GM12878 (cell line): Measurements from ENCODE around the gene DIP2A. TPM values are rescaled to one million over a fixed set of nuclear protein-coding genes. Genes with fewer than 3 reads are reported as not detected.

Source experiments
- ASH2L ChIP-seq: fragments of 300-600, 200-600 bp; sonication (generic); IDR thresholded peaks from 2 replicates; pipeline ENCODE4 v1.6.1; 2017; ENCODE audit warnings: low read depth, mild to moderate bottlenecking, borderline replicate concordance
- BCL11A ChIP-seq: IDR thresholded peaks from 2 replicates; pipeline ENCODE4 v1.6.1; 2011; ENCODE audit warnings: low read depth, low read length
- BMI1 ChIP-seq: fragments of 450-650 bp; IDR thresholded peaks from 2 replicates; pipeline ENCODE4 v1.6.1; 2016; ENCODE audit warnings: mild to moderate bottlenecking, moderate library complexity, borderline replicate concordance
- DPF2 ChIP-seq: fragments of 450-650 bp; IDR thresholded peaks from 2 replicates; pipeline ENCODE4 v1.6.1; 2017; ENCODE audit warnings: mild to moderate bottlenecking
- EP300 ChIP-seq, 2 experiments: fragments of 150-350 bp in 1 of 2; IDR thresholded peaks; 2 replicates each; pipeline ENCODE4 v1.6.1; 2011 to 2012; ENCODE audit warnings: low read depth in 2 of 2, low read length in 2 of 2, borderline replicate concordance in 1 of 2, improper control_type of control experiment in 1 of 2, inconsistent platforms in 1 of 2; ENCODE audit not compliant: control insufficient read depth in 1 of 2
- ESRRA ChIP-seq: IDR thresholded peaks from 2 replicates; pipeline ENCODE4 v1.6.1; 2012; ENCODE audit warnings: mild to moderate bottlenecking, low read length, improper control_type of control experiment
- HDAC2 ChIP-seq: fragments of 200-600 bp; sonication (generic); IDR thresholded peaks from 2 replicates; pipeline ENCODE4 v1.6.1; 2017
- HDAC6 ChIP-seq: fragments of 200-600 bp; sonication (generic); IDR thresholded peaks from one replicate; pipeline ENCODE4 v1.8.0; 2017; ENCODE audit warnings: antibody characterized with exemption; ENCODE audit not compliant: unreplicated experiment
- HDGF ChIP-seq: fragments of 450-650 bp; IDR thresholded peaks from 2 replicates; pipeline ENCODE4 v1.6.1; 2016; ENCODE audit warnings: antibody characterized with exemption
- IKZF2 ChIP-seq, 2 experiments: fragments of 450-650 bp; IDR thresholded peaks; 2 replicates each; pipeline ENCODE4 v1.6.1; 2017; ENCODE audit warnings: mild to moderate bottlenecking in 2 of 2, moderate library complexity in 2 of 2
- JUNB ChIP-seq: IDR thresholded peaks from 2 replicates; pipeline ENCODE4 v1.6.1; 2016; ENCODE audit warnings: antibody characterized with exemption, mild to moderate bottlenecking
- KLF5 ChIP-seq: fragments of 450-650 bp; IDR thresholded peaks from 2 replicates; pipeline ENCODE4 v1.6.1; 2014; ENCODE audit warnings: mild to moderate bottlenecking; ENCODE audit not compliant: partially characterized antibody
- MEF2B ChIP-seq: fragments of 450-650 bp; IDR thresholded peaks from 2 replicates; pipeline ENCODE4 v1.6.1; 2018; ENCODE audit warnings: mild to moderate bottlenecking, moderate library complexity; ENCODE audit not compliant: partially characterized antibody, poor library complexity, severe bottlenecking
- NFYA ChIP-seq: IDR thresholded peaks from 2 replicates; pipeline ENCODE4 v1.6.1; 2011; ENCODE audit warnings: low read depth, mild to moderate bottlenecking, low read length, improper control_type of control experiment, borderline replicate concordance
- NR2F1 ChIP-seq: fragments of 450-650 bp; conservative IDR thresholded peaks from 2 replicates; pipeline ENCODE4 v1.6.1; 2017; ENCODE audit warnings: mild to moderate bottlenecking
- PAX5 ChIP-seq: IDR thresholded peaks from 2 replicates; pipeline ENCODE4 v1.6.1; 2011; ENCODE audit warnings: low read depth, low read length, borderline replicate concordance
- POLR2A ChIP-seq: IDR thresholded peaks from 2 replicates; pipeline ENCODE4 v1.6.1; 2011; ENCODE audit warnings: low read depth, mild to moderate bottlenecking, low read length
- POU2F2 ChIP-seq: IDR thresholded peaks from 3 replicates; pipeline ENCODE4 v1.6.1; 2011; ENCODE audit warnings: low read depth, mild to moderate bottlenecking, low read length, borderline replicate concordance
- RAD21 ChIP-seq: IDR thresholded peaks from 2 replicates; pipeline ENCODE4 v1.6.1; 2011; ENCODE audit warnings: mild to moderate bottlenecking, low read depth, low read length, moderate library complexity; ENCODE audit not compliant: insufficient read depth
- RCOR1 ChIP-seq: conservative IDR thresholded peaks from 2 replicates; pipeline ENCODE4 v1.6.1; 2012; ENCODE audit warnings: low read depth, low read length, improper control_type of control experiment
- RUNX3 ChIP-seq: IDR thresholded peaks from 2 replicates; pipeline ENCODE4 v1.6.1; 2012; ENCODE audit warnings: low read length, inconsistent platforms
- SPI1 ChIP-seq: IDR thresholded peaks from 2 replicates; pipeline ENCODE4 v1.6.1; 2011; ENCODE audit warnings: low read depth, mild to moderate bottlenecking, low read length, moderate library complexity, borderline replicate concordance; ENCODE audit not compliant: insufficient read depth
- SREBF1 ChIP-seq: IDR thresholded peaks from 2 replicates; pipeline ENCODE4 v1.6.1; 2012; ENCODE audit warnings: mild to moderate bottlenecking, low read length
- TBL1XR1 ChIP-seq: IDR thresholded peaks from 2 replicates; pipeline ENCODE4 v1.6.1; 2012; ENCODE audit warnings: low read depth, low read length, improper control_type of control experiment
- TCF3 ChIP-seq: IDR thresholded peaks from 2 replicates; pipeline ENCODE4 v1.6.1; 2012; ENCODE audit warnings: low read depth, mild to moderate bottlenecking, low read length, borderline replicate concordance; ENCODE audit not compliant: insufficient read depth
- YY1 ChIP-seq: IDR thresholded peaks from 2 replicates; pipeline ENCODE4 v1.6.1; 2011; ENCODE audit warnings: low read depth, mild to moderate bottlenecking, low read length
- polyA plus RNA-seq, 11 experiments: library from polyadenylated mRNA; depleted of rRNA in 4 of 11; unstranded in 6 of 11; stranded (reverse) in 5 of 11; fragments of >200 nt; fragmentation: Nextera tagmentation in 4 of 11; fragmentation: Illumina TruSeq in 1 of 11; extraction: Ambion mirVana in 4 of 11; extraction: Trizol in 1 of 11; gene quantifications; 1 replicate in 1 of 11; 2 replicates in 10 of 11; pipeline versions ENCODE4 v1.2.1 to v1.2.3, GENCODE V29; 2011 to 2016; ENCODE audit warnings: inconsistent platforms in 2 of 11, missing spikeins in 2 of 11, low read depth in 1 of 11
- total RNA-seq, 4 experiments: library from RNA; depleted of rRNA in 3 of 4; stranded (reverse); fragments of >200 nt in 3 of 4; fragmentation: Illumina TruSeq in 1 of 4; extraction: Trizol in 1 of 4; gene quantifications; 2 replicates each; pipeline versions ENCODE4 v1.2.1 to v1.2.3, GENCODE V29; 2013 to 2021
- TF ChIP-seq, protein P1 (sequence below): fragments of 450-650 bp; IDR thresholded peaks from 2 replicates; pipeline ENCODE4 v1.6.1; 2016; ENCODE audit warnings: mild to moderate bottlenecking
- TF ChIP-seq, protein P2 (sequence below): fragments of 450-650 bp; IDR thresholded peaks from 2 replicates; pipeline ENCODE4 v1.6.1; 2018; ENCODE audit warnings: mild to moderate bottlenecking, low read depth, moderate library complexity; ENCODE audit not compliant: partially characterized antibody

The DIP2A gene
- total and polyA plus RNA-seq, 10 of the 15 experiments (the other 5 are each of a cell fraction or from before 2014, with no cell fraction given) = 1.7 to 25.5 (median 12.2) TPM

DNA sequence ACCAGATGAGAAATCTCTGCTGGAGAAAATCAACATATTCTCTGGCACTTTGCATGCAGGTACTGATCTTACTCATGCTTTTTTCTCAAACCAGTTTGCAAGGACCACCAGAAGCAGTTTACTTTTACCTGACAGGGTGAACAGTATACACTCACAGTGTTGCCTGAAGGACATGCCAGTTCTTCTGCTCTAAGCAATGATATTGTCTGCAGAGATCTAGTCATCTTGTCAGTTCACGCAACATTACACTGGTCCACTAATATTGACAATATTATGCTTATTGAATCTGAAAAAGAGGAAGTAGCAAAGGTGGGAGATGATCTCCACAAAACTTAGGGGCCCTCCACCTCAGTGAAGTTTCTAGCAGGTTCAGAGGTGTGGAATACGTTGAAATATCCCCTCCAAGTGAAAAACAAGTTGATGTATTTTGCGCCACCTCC is 150.0 kb downstream of the DIP2A start (continued):
- peak in 1 of 2 experiments; percentile 7; a peak in 1 of 4 replicates for TF ChIP-seq EP300 (IDR thresholded peaks at IDR 0.05; ENCODE audit: borderline replicate concordance in 1 of 2, control insufficient read depth in 1 of 2, low read depth in 2 of 2, low read length in 2 of 2)
- TF ChIP-seq JUNB = peak; percentile 82
- peak; percentile 95 for TF ChIP-seq POU2F2
- no peak for TF ChIP-seq NFYA
- TF ChIP-seq MEF2B = peak; percentile 17
- TF ChIP-seq POLR2A = 0 out of 2 replicates have a peak, but pooled peaks have one; percentile 43
- TF ChIP-seq RCOR1 = 0 out of 2 replicates have a peak, but pooled peaks have one; percentile 47
- 0 out of 2 replicates have a peak, but pooled peaks have one; percentile 30 for TF ChIP-seq TCF3
- no peak for TF ChIP-seq NR2F1
- no peak; the same call in 1 of the 2 replicates for TF ChIP-seq TBL1XR1
- 0 out of 2 replicates have a peak, but pooled peaks have one; percentile 18 for TF ChIP-seq SREBF1
- TF ChIP-seq, protein P1, sequence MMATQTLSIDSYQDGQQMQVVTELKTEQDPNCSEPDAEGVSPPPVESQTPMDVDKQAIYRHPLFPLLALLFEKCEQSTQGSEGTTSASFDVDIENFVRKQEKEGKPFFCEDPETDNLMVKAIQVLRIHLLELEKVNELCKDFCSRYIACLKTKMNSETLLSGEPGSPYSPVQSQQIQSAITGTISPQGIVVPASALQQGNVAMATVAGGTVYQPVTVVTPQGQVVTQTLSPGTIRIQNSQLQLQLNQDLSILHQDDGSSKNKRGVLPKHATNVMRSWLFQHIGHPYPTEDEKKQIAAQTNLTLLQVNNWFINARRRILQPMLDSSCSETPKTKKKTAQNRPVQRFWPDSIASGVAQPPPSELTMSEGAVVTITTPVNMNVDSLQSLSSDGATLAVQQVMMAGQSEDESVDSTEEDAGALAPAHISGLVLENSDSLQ = peak; percentile 37; the same call in 1 of the 2 replicates
- TF ChIP-seq, protein P2, sequence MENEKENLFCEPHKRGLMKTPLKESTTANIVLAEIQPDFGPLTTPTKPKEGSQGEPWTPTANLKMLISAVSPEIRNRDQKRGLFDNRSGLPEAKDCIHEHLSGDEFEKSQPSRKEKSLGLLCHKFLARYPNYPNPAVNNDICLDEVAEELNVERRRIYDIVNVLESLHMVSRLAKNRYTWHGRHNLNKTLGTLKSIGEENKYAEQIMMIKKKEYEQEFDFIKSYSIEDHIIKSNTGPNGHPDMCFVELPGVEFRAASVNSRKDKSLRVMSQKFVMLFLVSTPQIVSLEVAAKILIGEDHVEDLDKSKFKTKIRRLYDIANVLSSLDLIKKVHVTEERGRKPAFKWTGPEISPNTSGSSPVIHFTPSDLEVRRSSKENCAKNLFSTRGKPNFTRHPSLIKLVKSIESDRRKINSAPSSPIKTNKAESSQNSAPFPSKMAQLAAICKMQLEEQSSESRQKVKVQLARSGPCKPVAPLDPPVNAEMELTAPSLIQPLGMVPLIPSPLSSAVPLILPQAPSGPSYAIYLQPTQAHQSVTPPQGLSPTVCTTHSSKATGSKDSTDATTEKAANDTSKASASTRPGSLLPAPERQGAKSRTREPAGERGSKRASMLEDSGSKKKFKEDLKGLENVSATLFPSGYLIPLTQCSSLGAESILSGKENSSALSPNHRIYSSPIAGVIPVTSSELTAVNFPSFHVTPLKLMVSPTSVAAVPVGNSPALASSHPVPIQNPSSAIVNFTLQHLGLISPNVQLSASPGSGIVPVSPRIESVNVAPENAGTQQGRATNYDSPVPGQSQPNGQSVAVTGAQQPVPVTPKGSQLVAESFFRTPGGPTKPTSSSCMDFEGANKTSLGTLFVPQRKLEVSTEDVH = no peak
- TF ChIP-seq BMI1 = no peak
- TF ChIP-seq IKZF2 (IDR thresholded peaks at IDR 0.05) = peak; percentile 43 to 46; a peak in 3 of 4 replicates
- 0 out of 2 replicates have a peak, but pooled peaks have one; percentile 3 for TF ChIP-seq PAX5
- no peak for TF ChIP-seq YY1
- TF ChIP-seq RAD21 = peak; percentile 35; the same call in 1 of the 2 replicates
- TF ChIP-seq SPI1 = peak; percentile 91
- TF ChIP-seq ESRRA = no peak
- TF ChIP-seq RUNX3 = peak; percentile 3; the same call in 1 of the 2 replicates
- TF ChIP-seq DPF2 = peak; percentile 68; the same call in 1 of the 2 replicates
- no peak for TF ChIP-seq ASH2L
- TF ChIP-seq BCL11A = no peak
- TF ChIP-seq HDGF = no peak
- no peak for TF ChIP-seq HDAC2
- TF ChIP-seq HDAC6 = no peak
- TF ChIP-seq KLF5 = no peak
